ENCODE data around the gene CNOT6L. TPM values are rescaled to one million over a fixed set of nuclear protein-coding genes. Genes with fewer than 3 reads are reported as not detected.
A peak's percentile ranks its signal among the peaks of the same experiment; 100 is the strongest.
"Not testable (repeated sequence)": the region's sequence is repeated elsewhere in the genome, so short reads cannot be mapped to it uniquely, and the experiment has no call there.

The CNOT6L gene
- total and polyA plus RNA-seq, 4 donors: 15.4 to 47.3 (median 20.7) TPM

GRCh38 chr4:77787969-77788368, 31.2 kb downstream of the CNOT6L start:
- no peak for DNase-seq (ENCODE audit: low read depth in 4 of 6, low spot score in 6 of 6)
- Histone ChIP-seq H3K36me3 (ENCODE audit: control insufficient read depth, insufficient read depth, low read length) (no peaks in the 10 kb centered on the region), H3K27ac (ENCODE audit: low read depth, low read length) (no peak overlapping the region), H3K27me3 (ENCODE audit: control insufficient read depth, insufficient read depth, low read length) (no peaks in the 10 kb centered on the region), H3K4me3 (ENCODE audit: low read depth, low read length) (no peak overlapping the region), H3K4me1 (ENCODE audit: control insufficient read depth, insufficient read depth, low read length) (no peaks in the 10 kb centered on the region), H3K9me3 (ENCODE audit: control insufficient read depth, insufficient read depth, low read length) (no peaks in the 10 kb centered on the region)
- no CpG with 5 or more reads among the region's 3 CpGs for WGBS (ENCODE audit: insufficient coverage)

- DNase-seq (ENCODE audit: low read depth in 4 of 6, low spot score in 6 of 6): no peak
- 83% methylated on average over 2 of the region's 6 CpGs for WGBS (ENCODE audit: insufficient coverage)
- Histone ChIP-seq H3K27me3 (ENCODE audit: control insufficient read depth, insufficient read depth, low read length) (no peaks in the 10 kb centered on the region), H3K4me1 (ENCODE audit: control insufficient read depth, insufficient read depth, low read length) (no peaks in the 10 kb centered on the region), H3K4me3 (ENCODE audit: low read depth, low read length) (no peak overlapping the region), H3K36me3 (ENCODE audit: control insufficient read depth, insufficient read depth, low read length) (no peaks in the 10 kb centered on the region), H3K9me3 (ENCODE audit: control insufficient read depth, insufficient read depth, low read length) (no peaks in the 10 kb centered on the region), H3K27ac (ENCODE audit: low read depth, low read length) (no peak overlapping the region)
Measured at GRCh38 chr4:77785669-77786068, 33.5 kb downstream of the CNOT6L start.

DNA sequence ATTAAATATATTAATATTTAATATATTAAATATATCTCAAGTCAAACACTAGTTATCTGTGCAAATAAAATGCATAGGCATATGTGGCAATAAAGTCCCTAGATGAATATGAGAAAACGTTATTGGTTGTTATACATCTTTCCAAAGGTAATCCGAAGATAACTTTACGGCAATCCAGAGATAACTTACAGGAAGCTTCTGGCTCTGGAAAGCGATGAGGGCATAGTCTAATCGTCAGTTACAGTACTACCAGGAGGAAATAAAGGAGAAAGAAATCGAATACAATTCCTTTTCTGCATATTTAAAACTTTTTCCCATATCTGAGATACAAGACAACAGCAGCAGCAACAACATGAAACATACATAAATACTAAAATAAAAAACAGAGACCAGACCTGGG, 35.3 kb downstream of the CNOT6L start:
- no CpG with 5 or more reads among the region's 6 CpGs for WGBS (ENCODE audit: insufficient coverage)
- H3K27me3 ChIP-seq (ENCODE audit: control insufficient read depth, insufficient read depth, low read length): no peaks in the 10 kb centered on the region

GRCh38 chr4:77782102-77782835, 36.9 kb downstream of the CNOT6L start:
- no peak for DNase-seq (ENCODE audit: low read depth in 4 of 6, low spot score in 6 of 6)
- no CpG with 5 or more reads among the region's 1 CpG for WGBS (ENCODE audit: insufficient coverage)
- H3K27ac ChIP-seq (ENCODE audit: low read depth, low read length): no peak overlapping the region
- H3K36me3 ChIP-seq (ENCODE audit: control insufficient read depth, insufficient read depth, low read length): no peaks in the 10 kb centered on the region
- H3K27me3 ChIP-seq (ENCODE audit: control insufficient read depth, insufficient read depth, low read length): no peaks in the 10 kb centered on the region
- H3K9me3 ChIP-seq (ENCODE audit: control insufficient read depth, insufficient read depth, low read length): no peaks in the 10 kb centered on the region
- no peaks in the 10 kb centered on the region for H3K4me1 ChIP-seq (ENCODE audit: control insufficient read depth, insufficient read depth, low read length)
- H3K4me3 ChIP-seq (ENCODE audit: low read depth, low read length): no peak overlapping the region

More for the DNA sequence above, 35.3 kb downstream of the CNOT6L start:
- H3K27ac ChIP-seq (ENCODE audit: low read depth, low read length): no peak overlapping the region
- no peaks in the 10 kb centered on the region for H3K36me3 ChIP-seq (ENCODE audit: control insufficient read depth, insufficient read depth, low read length)
- H3K4me3 ChIP-seq (ENCODE audit: low read depth, low read length): no peak overlapping the region
- H3K9me3 ChIP-seq (ENCODE audit: control insufficient read depth, insufficient read depth, low read length): no peaks in the 10 kb centered on the region
- H3K4me1 ChIP-seq (ENCODE audit: control insufficient read depth, insufficient read depth, low read length): no peaks in the 10 kb centered on the region
- peak in 1 of 6 donors; percentile 30 for DNase-seq (ENCODE audit: low read depth in 4 of 6, low spot score in 6 of 6)

DNA sequence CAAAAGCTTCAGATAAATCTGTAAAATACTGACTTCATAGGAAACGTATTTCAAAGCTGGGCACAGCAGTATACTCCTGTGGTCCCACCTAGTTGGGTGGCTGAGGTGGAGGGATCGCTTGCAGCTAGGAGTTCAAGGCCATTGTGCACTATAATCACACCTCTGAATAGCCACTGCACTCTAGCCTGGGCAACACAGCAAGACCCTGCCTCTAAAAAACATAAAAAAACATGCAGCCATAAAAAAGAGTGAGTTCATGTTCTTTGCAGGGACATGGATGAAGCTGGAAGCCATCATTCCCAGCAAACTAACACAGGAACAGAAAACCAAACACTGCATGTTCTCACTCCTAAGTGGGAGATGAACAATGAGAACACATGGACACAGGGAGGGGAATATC, 38.4 kb downstream of the CNOT6L start:
- not testable (repeated sequence) for DNase-seq (ENCODE audit: low read depth in 4 of 6, low spot score in 6 of 6); H3K36me3 ChIP-seq (ENCODE audit: control insufficient read depth, insufficient read depth, low read length); H3K9me3 ChIP-seq (ENCODE audit: control insufficient read depth, insufficient read depth, low read length); H3K4me1 ChIP-seq (ENCODE audit: control insufficient read depth, insufficient read depth, low read length); H3K4me3 ChIP-seq (ENCODE audit: low read depth, low read length); H3K27me3 ChIP-seq (ENCODE audit: control insufficient read depth, insufficient read depth, low read length); H3K27ac ChIP-seq (ENCODE audit: low read depth, low read length)
- WGBS (ENCODE audit: insufficient coverage): no CpG with 5 or more reads among the region's 2 CpGs

- no peak overlapping the region for H3K27ac ChIP-seq (ENCODE audit: low read depth, low read length)
- no peaks in the 10 kb centered on the region for H3K36me3 ChIP-seq (ENCODE audit: control insufficient read depth, insufficient read depth, low read length)
Measured at GRCh38 chr4:77777135-77777807, 41.9 kb downstream of the CNOT6L start.

DNA sequence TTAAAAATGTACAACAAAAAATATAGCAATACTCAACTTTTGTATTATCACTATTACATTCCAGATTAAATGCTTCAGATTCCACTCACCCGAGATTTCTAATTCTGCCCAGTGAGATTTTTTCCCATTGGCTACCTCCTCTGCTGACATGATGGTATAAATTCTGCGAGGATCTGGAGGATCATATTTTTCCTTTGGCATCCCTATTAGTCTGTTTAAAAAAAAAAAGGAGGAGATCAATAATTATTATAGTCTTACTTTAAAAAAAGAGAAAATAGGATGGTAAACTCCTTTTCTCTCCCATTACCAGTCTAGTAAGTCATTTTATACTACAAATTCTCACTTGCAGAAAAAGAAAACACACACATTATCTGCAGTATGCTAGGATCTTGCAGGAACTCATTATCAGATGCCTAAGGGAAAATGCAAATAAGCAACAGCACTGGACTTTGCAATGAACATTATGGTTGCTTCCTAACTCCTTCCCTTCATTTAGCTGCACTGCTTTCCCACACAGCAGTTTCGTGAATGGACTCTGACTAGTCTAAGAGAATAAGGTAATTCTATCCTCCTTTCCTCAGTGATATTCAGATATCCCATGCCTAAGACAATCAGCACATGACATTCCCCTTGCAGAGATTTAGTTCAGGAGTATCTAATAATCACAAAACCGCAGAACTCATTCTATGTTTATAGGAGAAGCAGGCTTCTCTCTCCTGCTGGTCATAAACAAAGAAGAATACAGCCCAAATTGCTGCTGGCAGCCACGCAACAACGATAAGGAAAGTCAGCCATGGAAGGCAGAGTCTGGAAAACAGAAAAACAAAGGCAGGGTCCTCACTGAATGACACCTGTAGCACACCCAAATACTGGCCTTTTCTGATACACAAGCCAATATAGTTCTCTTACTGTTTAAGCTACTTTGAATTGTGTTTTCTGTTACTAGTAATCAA, 42.7 kb downstream of the CNOT6L start:
- DNase-seq (ENCODE audit: low read depth in 4 of 6, low spot score in 6 of 6): peak in 5 of 6 donors; percentile 10 to 71 (median 24)
- Histone ChIP-seq H3K4me3 (ENCODE audit: low read depth, low read length) (no peak overlapping the region), H3K9me3 (ENCODE audit: control insufficient read depth, insufficient read depth, low read length) (no peaks in the 10 kb centered on the region), H3K4me1 (ENCODE audit: control insufficient read depth, insufficient read depth, low read length) (no peaks in the 10 kb centered on the region), H3K27ac (ENCODE audit: low read depth, low read length) (peak overlapping the region; percentile 25), H3K27me3 (ENCODE audit: control insufficient read depth, insufficient read depth, low read length) (no peaks in the 10 kb centered on the region), H3K36me3 (ENCODE audit: control insufficient read depth, insufficient read depth, low read length) (peaks cover 3% of the 10 kb centered on the region)
- 25% methylated on average over 3 of the region's 6 CpGs for WGBS (ENCODE audit: insufficient coverage)

More at GRCh38 chr4:77777135-77777807, 41.9 kb downstream of the CNOT6L start:
- no peaks in the 10 kb centered on the region for H3K4me1 ChIP-seq (ENCODE audit: control insufficient read depth, insufficient read depth, low read length)
- no CpG with 5 or more reads among the region's 1 CpG for WGBS (ENCODE audit: insufficient coverage)
- no peak overlapping the region for H3K4me3 ChIP-seq (ENCODE audit: low read depth, low read length)
- no peak for DNase-seq (ENCODE audit: low read depth in 4 of 6, low spot score in 6 of 6)
- H3K27me3 ChIP-seq (ENCODE audit: control insufficient read depth, insufficient read depth, low read length): no peaks in the 10 kb centered on the region
- H3K9me3 ChIP-seq (ENCODE audit: control insufficient read depth, insufficient read depth, low read length): no peaks in the 10 kb centered on the region

DNA sequence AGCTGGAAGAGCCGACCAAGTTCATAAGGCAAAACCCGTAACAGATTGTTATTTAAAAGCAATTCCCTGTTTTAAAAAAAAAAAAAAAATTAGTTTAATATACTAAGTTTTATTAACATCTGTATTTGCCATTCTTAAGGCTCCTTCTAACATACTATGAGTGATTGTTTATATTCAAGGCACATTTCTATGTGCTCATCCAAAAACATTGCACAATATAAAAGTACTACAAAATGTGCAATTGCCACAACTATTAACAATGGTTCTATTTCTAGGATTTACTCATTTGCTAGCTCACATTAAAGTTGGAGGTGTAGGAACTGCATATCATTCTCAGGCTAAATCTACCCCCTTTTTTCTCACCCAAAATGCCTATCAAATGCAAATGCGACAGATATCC, 46.1 kb downstream of the CNOT6L start:
- no peaks in the 10 kb centered on the region for H3K4me1 ChIP-seq (ENCODE audit: control insufficient read depth, insufficient read depth, low read length)
- no CpG with 5 or more reads among the region's 3 CpGs for WGBS (ENCODE audit: insufficient coverage)

DNA sequence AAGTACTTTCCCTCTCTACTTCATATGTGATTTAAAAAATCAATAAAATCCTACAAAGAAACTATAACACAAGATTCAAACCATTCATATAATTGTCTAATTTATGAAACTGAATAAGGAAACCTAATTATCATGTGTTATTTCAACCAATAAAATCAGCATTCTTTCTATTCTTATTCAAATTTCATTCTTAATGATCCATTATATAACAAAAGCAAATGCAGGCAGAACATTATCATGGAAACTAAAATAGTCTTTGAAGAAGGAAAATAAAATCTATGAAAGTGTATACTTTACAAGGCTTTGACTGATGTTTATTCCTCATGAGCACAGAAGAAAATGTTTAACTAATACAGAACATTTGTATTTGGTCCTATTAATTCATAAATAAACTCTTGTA, 47.6 kb downstream of the CNOT6L start:
- no peak overlapping the region for H3K4me3 ChIP-seq (ENCODE audit: low read depth, low read length)
- H3K36me3 ChIP-seq (ENCODE audit: control insufficient read depth, insufficient read depth, low read length): peaks cover 3% of the 10 kb centered on the region
- peak in 1 of 6 donors; percentile 5 for DNase-seq (ENCODE audit: low read depth in 4 of 6, low spot score in 6 of 6)
- no peaks in the 10 kb centered on the region for H3K9me3 ChIP-seq (ENCODE audit: control insufficient read depth, insufficient read depth, low read length)
- H3K4me1 ChIP-seq (ENCODE audit: control insufficient read depth, insufficient read depth, low read length): no peaks in the 10 kb centered on the region
- no peaks in the 10 kb centered on the region for H3K27me3 ChIP-seq (ENCODE audit: control insufficient read depth, insufficient read depth, low read length)
- H3K27ac ChIP-seq (ENCODE audit: low read depth, low read length): no peak overlapping the region

More for the DNA sequence above, 46.1 kb downstream of the CNOT6L start:
- Histone ChIP-seq H3K4me3 (ENCODE audit: low read depth, low read length) (no peak overlapping the region), H3K27ac (ENCODE audit: low read depth, low read length) (no peak overlapping the region), H3K36me3 (ENCODE audit: control insufficient read depth, insufficient read depth, low read length) (peaks cover 3% of the 10 kb centered on the region), H3K27me3 (ENCODE audit: control insufficient read depth, insufficient read depth, low read length) (no peaks in the 10 kb centered on the region), H3K9me3 (ENCODE audit: control insufficient read depth, insufficient read depth, low read length) (no peaks in the 10 kb centered on the region)
- no peak for DNase-seq (ENCODE audit: low read depth in 4 of 6, low spot score in 6 of 6)
